ENCODE data around the gene CTCF.

The CTCF gene

DNA sequence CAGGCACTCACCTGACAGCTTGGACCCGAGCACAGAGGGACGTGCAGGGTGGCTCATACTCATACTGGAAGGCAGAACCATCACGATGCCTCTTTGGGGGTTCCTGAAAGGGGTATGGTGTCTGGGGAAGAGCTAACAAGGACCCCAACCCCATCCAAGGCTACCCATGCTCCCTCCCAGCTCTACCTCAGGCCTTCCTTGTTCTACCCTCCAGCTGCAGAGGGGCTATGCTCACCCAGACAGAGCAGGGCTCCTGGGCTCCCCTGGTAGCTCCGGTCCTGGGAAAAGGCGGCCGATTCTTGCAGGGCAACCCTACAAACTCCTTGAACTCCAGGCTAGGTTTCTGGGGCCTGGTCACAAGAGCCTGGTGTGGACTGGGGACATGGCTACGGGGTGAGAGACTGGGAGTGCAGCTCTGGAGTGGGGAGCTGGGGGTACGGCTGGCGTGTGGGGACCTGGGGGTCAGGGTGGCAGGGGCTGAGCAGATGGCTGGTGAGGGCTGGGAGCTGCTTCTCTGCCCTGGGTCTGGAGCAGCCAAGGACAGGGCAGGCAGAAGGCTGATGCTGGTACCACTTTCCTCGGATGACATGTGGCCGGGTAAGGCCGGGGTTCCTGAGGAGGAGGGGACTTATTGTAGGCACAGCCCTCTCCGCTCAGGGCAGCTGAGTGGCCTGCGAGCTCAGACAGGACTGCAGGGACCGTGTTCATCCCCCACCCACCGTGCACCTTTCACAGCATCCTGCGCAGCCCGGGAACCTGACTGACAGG is 95.6 kb downstream of the CTCF start:
- peaks cover 40% of the 10 kb centered on the region; the same call in 1 of the 2 replicates for H3K36me3 ChIP-seq (ENCODE audit: insufficient read depth, low read length)

GRCh38 chr16:67658849-67659674 is 96.7 kb downstream of the CTCF start:
- peak overlapping the region; percentile 70 for H3K4me2 ChIP-seq (ENCODE audit: low read depth, low read length, poor library complexity, severe bottlenecking)
- H3K9me3 ChIP-seq (ENCODE audit: insufficient read depth, low read depth, low read length), result no peaks in the 10 kb centered on the region
- H3K27me3 ChIP-seq (ENCODE audit: insufficient read depth, low read length, poor library complexity, severe bottlenecking), result no peaks in the 10 kb centered on the region
- no peak overlapping the region for H2AFZ ChIP-seq (ENCODE audit: low read length)
- no peak for TF ChIP-seq EZH2phosphoT487 (IDR thresholded peaks at IDR 0.05; ENCODE audit: borderline replicate concordance)
- TF ChIP-seq, protein P1, sequence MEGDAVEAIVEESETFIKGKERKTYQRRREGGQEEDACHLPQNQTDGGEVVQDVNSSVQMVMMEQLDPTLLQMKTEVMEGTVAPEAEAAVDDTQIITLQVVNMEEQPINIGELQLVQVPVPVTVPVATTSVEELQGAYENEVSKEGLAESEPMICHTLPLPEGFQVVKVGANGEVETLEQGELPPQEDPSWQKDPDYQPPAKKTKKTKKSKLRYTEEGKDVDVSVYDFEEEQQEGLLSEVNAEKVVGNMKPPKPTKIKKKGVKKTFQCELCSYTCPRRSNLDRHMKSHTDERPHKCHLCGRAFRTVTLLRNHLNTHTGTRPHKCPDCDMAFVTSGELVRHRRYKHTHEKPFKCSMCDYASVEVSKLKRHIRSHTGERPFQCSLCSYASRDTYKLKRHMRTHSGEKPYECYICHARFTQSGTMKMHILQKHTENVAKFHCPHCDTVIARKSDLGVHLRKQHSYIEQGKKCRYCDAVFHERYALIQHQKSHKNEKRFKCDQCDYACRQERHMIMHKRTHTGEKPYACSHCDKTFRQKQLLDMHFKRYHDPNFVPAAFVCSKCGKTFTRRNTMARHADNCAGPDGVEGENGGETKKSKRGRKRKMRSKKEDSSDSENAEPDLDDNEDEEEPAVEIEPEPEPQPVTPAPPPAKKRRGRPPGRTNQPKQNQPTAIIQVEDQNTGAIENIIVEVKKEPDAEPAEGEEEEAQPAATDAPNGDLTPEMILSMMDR (conservative IDR thresholded peaks at IDR 0.05; ENCODE audit: low read length), result no peak
- H3K9ac ChIP-seq (ENCODE audit: low read depth, low read length, poor library complexity, severe bottlenecking), result peak overlapping the region; percentile 71
- H3K4me1 ChIP-seq (ENCODE audit: insufficient read depth, low read length, poor library complexity, severe bottlenecking), result peaks cover 9% of the 10 kb centered on the region
- peaks cover 15% of the 10 kb centered on the region; the same call in 1 of the 2 replicates for H3K79me2 ChIP-seq (ENCODE audit: insufficient read depth, low read length)
- H4K20me1 ChIP-seq (ENCODE audit: insufficient read depth, low read length, poor library complexity, severe bottlenecking), result peaks cover 22% of the 10 kb centered on the region
- peak overlapping the region; percentile 76 for H3K4me3 ChIP-seq (ENCODE audit: low read length, poor library complexity, severe bottlenecking)
- H3K36me3 ChIP-seq (ENCODE audit: insufficient read depth, low read length), result peaks cover 40% of the 10 kb centered on the region; the same call in 1 of the 2 replicates
- H3F3A ChIP-seq (ENCODE audit: low read depth), result no peaks in the 10 kb centered on the region
- no peaks in the 10 kb centered on the region for H3K9me2 ChIP-seq (replicated peaks; ENCODE audit: low read depth, low read length)

More for the DNA sequence above, 95.6 kb downstream of the CTCF start:
- Histone ChIP-seq H4K20me1 (ENCODE audit: insufficient read depth, low read length, poor library complexity, severe bottlenecking) (peaks cover 22% of the 10 kb centered on the region), H3K27me3 (ENCODE audit: insufficient read depth, low read length, poor library complexity, severe bottlenecking) (no peaks in the 10 kb centered on the region), H3K9ac (ENCODE audit: low read depth, low read length, poor library complexity, severe bottlenecking) (no peak overlapping the region), H3K4me2 (ENCODE audit: low read depth, low read length, poor library complexity, severe bottlenecking) (peak overlapping the region; percentile 70), H3K79me2 (ENCODE audit: insufficient read depth, low read length) (peaks cover 15% of the 10 kb centered on the region; the same call in 1 of the 2 replicates), H3F3A (ENCODE audit: low read depth) (no peaks in the 10 kb centered on the region), H3K9me3 (ENCODE audit: insufficient read depth, low read depth, low read length) (no peaks in the 10 kb centered on the region), H3K4me3 (ENCODE audit: low read length, poor library complexity, severe bottlenecking) (no peak overlapping the region), H3K9me2 (replicated peaks; ENCODE audit: low read depth, low read length) (no peaks in the 10 kb centered on the region), H2AFZ (ENCODE audit: low read length) (no peak overlapping the region), H3K4me1 (ENCODE audit: insufficient read depth, low read length, poor library complexity, severe bottlenecking) (peaks cover 9% of the 10 kb centered on the region)
- TF ChIP-seq, protein P1 (conservative IDR thresholded peaks at IDR 0.05; ENCODE audit: low read length), result no peak

DNA sequence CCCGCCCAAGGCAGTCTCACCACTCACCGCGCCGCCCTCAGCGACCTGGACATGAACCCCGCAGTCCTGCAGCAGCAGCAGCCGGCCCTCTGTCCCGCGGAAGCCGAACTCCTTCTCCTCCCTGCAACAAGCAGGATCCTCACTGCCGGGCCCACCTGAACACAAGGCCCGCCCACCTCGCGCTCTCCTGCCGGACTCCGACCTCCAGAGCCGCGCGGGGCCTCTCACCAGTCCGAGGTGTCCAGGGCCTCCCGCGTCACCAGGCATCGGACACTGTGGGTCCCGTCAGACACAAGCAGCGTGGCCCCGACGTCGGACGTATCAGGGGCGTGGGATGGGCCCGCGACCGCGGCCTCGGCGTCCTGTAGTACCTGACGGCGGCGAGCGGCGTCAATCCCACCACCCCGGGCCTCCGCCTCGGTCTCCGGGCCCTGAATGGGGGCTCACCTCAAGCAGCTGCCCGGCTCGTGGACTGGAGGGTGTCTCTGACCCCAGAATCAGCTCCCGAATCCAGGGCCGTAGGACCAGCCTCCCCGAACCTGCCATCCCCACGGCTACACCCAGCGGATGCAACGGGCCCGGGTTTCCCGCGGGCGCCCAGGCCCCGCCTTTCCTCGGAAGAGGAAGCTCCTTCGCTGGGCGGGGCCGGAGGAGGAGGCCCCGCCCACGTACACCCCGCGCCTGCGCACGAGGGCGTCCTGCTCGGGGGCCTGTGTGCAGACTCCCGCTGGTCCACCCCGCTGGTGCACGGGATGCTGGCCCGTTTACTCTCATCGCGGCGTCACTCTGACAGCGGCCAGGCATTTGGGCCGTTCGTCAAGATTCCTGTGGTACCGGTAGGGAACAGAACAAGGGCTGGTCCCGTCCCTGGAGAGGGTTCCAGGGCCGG is 97.6 kb downstream of the CTCF start, which contains the start of gene ACD:
Gene ACD (minus strand): TSS at position 586 of the 889 bp plus-strand sequence. CDS start 40 bp downstream, at position 546.
- peak within 1 kb of the TSS; percentile 82 for H2AFZ ChIP-seq (ENCODE audit: low read length)
- H3K36me3 ChIP-seq (ENCODE audit: insufficient read depth, low read length), result peaks cover 31% of the 10 kb centered on the region; the same call in 1 of the 2 replicates
- peak within 1 kb of the TSS; percentile 72 for H3K4me2 ChIP-seq (ENCODE audit: low read depth, low read length, poor library complexity, severe bottlenecking)
- H4K20me1 ChIP-seq (ENCODE audit: insufficient read depth, low read length, poor library complexity, severe bottlenecking), result peaks cover 22% of the 10 kb centered on the region
- TF ChIP-seq, protein P1 (conservative IDR thresholded peaks at IDR 0.05; ENCODE audit: low read length), result no peak
- TF ChIP-seq EZH2phosphoT487 (IDR thresholded peaks at IDR 0.05; ENCODE audit: borderline replicate concordance), result no peak
- H3K9me3 ChIP-seq (ENCODE audit: insufficient read depth, low read depth, low read length), result no peaks in the 10 kb centered on the region
- no peaks in the 10 kb centered on the region for H3K9me2 ChIP-seq (replicated peaks; ENCODE audit: low read depth, low read length)
- H3K27me3 ChIP-seq (ENCODE audit: insufficient read depth, low read length, poor library complexity, severe bottlenecking), result no peaks in the 10 kb centered on the region
- H3K9ac ChIP-seq (ENCODE audit: low read depth, low read length, poor library complexity, severe bottlenecking), result peak within 1 kb of the TSS; percentile 71
- peak within 1 kb of the TSS; percentile 76 for H3K4me3 ChIP-seq (ENCODE audit: low read length, poor library complexity, severe bottlenecking)
- H3K4me1 ChIP-seq (ENCODE audit: insufficient read depth, low read length, poor library complexity, severe bottlenecking), result peaks cover 9% of the 10 kb centered on the region
- no peaks in the 10 kb centered on the region for H3F3A ChIP-seq (ENCODE audit: low read depth)
- H3K79me2 ChIP-seq (ENCODE audit: insufficient read depth, low read length), result peaks cover 15% of the 10 kb centered on the region; the same call in 1 of the 2 replicates
